Spleen (tissue), 11 donors: ENCODE measurements around the gene TMEM208. TPM values are rescaled to one million over a fixed set of nuclear protein-coding genes. Genes with fewer than 3 reads are reported as not detected.
A peak's percentile ranks its signal among the peaks of the same experiment; 100 is the strongest.

Experiments
- DNase-seq: peaks from one replicate; pipeline ENCODE4 v3.0.0-alpha.2; 2020
- H3K27ac ChIP-seq, 8 donors: fragments of 200-600 bp; sonication (generic) in 7 of 8; 1 replicate in 4 of 8; 2 replicates in 4 of 8; pipeline versions ENCODE4 v1.5.0 to v1.8.0; 2016 to 2021; ENCODE audit warnings: inconsistent platforms in 4 of 8, mild to moderate bottlenecking in 4 of 8, moderate library complexity in 1 of 8
- H3K27me3 ChIP-seq, 7 donors: fragments of 200-600 bp; sonication (generic) in 6 of 7; replicated peaks in 1 of 7; 1 replicate in 4 of 7; 2 replicates in 3 of 7; pipeline versions ENCODE4 v1.5.0 to v1.8.0; 2016 to 2021; ENCODE audit warnings: inconsistent platforms in 3 of 7, mild to moderate bottlenecking in 1 of 7
- H3K36me3 ChIP-seq, 6 donors: fragments of 200-600 bp; sonication (generic) in 5 of 6; 1 replicate in 4 of 6; 2 replicates in 2 of 6; pipeline versions ENCODE4 v1.5.0 to v1.8.0; 2016 to 2021; ENCODE audit warnings: inconsistent platforms in 2 of 6
- H3K4me1 ChIP-seq, 6 donors: fragments of 200-600 bp; sonication (generic) in 5 of 6; 1 replicate in 3 of 6; 2 replicates in 3 of 6; pipeline versions ENCODE4 v1.5.0 to v1.8.0; 2016 to 2021; ENCODE audit warnings: inconsistent platforms in 3 of 6
- H3K4me3 ChIP-seq, 8 donors: fragments of 200-600 bp; sonication (generic) in 7 of 8; 1 replicate in 4 of 8; 2 replicates in 4 of 8; pipeline versions ENCODE4 v1.5.0 to v1.8.0; 2016 to 2021; ENCODE audit warnings: inconsistent platforms in 4 of 8, mild to moderate bottlenecking in 4 of 8, moderate library complexity in 2 of 8
- H3K9me3 ChIP-seq, 8 donors: fragments of 200-600 bp; sonication (generic) in 7 of 8; 1 replicate in 4 of 8; 2 replicates in 4 of 8; pipeline versions ENCODE4 v1.5.0 to v1.8.0; 2016 to 2021; ENCODE audit warnings: inconsistent platforms in 4 of 8
- CTCF ChIP-seq, 11 experiments: fragments of 200-600 bp in 7 of 11; fragments of 450-650 bp in 4 of 11; sonication (generic) in 4 of 11; IDR thresholded peaks in 8 of 11; conservative IDR thresholded peaks in 3 of 11; 1 replicate in 7 of 11; 2 replicates in 4 of 11; pipeline versions ENCODE4 v1.4.0 to v1.8.0; 2016 to 2021; ENCODE audit warnings: antibody characterized with exemption in 11 of 11, inconsistent platforms in 4 of 11, mild to moderate bottlenecking in 1 of 11
- POLR2A ChIP-seq, 3 donors: fragments of 450-650 bp; IDR thresholded peaks; one replicate each; pipeline ENCODE4 v1.5.1; 2017; ENCODE audit warnings: antibody characterized with exemption in 3 of 3, mild to moderate bottlenecking in 1 of 3
- POLR2AphosphoS5 ChIP-seq, 3 donors: sonication (generic); formaldehyde crosslinking; IDR thresholded peaks; one replicate each; pipeline ENCODE4 v1.5.1; 2017; ENCODE audit warnings: antibody characterized with exemption in 3 of 3
- WGBS, 5 donors: extraction: QIAGEN DNeasy Blood & Tissue Kit in 3 of 5; methylation state at CpG; one replicate each; pipeline versions ENCODE4 v1.1.5 to v1.1.7; 2013 to 2018; 5-methylcytosine and 5-hydroxymethylcytosine counted together
- intact Hi-C: fragments of 100-400 bp; cut with DNase I; formaldehyde crosslinking; loops from one replicate; pipeline ENCODE4 v1.15.0; 2023; ENCODE audit warnings: low total_unique reads
- polyA plus RNA-seq, 3 donors: library from polyadenylated mRNA; stranded (reverse); fragments of 200-250 nt; gene quantifications; one replicate each; pipeline ENCODE4 v1.2.1, GENCODE V29; 2013
- total RNA-seq, 7 donors: library from RNA; depleted of rRNA in 3 of 7; stranded (reverse); fragments of >200 nt in 3 of 7; fragmentation: NEBNext Ultra II Directional in 4 of 7; extraction: Animal tissue kit (Norgen Biotek cat#: 25700) in 4 of 7; gene quantifications; one replicate each; pipeline versions ENCODE4 v1.1.0 to v1.2.1, GENCODE V29; 2016 to 2021
- donor health status: healthy with polysubstance abuse.
- donor health status: DM: no; HTN: no; CAD: no; lungs with moderate emphysema.
- donor health status: DM: no; HTN: no; CAD: no.
- donor health status: Bipolar disorder and iron deficiency.
- donor health status: healthy.
- donor health status: DM: no; HTN: no; CAD: no.
- donor health status: DM: yes; HTN: yes; CAD: no.

The TMEM208 gene
- total and polyA plus RNA-seq, 10 donors: 28.1 to 68.7 (median 35.8) TPM

- Histone ChIP-seq H3K4me1 (peaks cover 9 to 42% (median 23%) of the 10 kb centered on the region in 6 donors), H3K27ac (no peak overlapping the region), H3K27me3 (no peaks in the 10 kb centered on the region), H3K9me3 (no peaks in the 10 kb centered on the region), H3K4me3 (no peak overlapping the region), H3K36me3 (peaks cover 0 to 11% (median 0%) of the 10 kb centered on the region in 6 donors)
- TF ChIP-seq CTCF (IDR thresholded peaks at IDR 0.05 in 8 of 11, conservative IDR thresholded peaks at IDR 0.05 in 3 of 11) (no peak), POLR2A (IDR thresholded peaks at IDR 0.05) (no peak), POLR2AphosphoS5 (IDR thresholded peaks at IDR 0.05) (no peak)
- WGBS, 5 donors: 75 to 88% (median 80%) methylated on average over 7 to 8 of the region's 8 CpGs
- DNase-seq: no peak
- intact Hi-C loops: no loop called here
Observed at GRCh38 chr16:67213197-67214019, 13.5 kb upstream of the TMEM208 start.

DNA sequence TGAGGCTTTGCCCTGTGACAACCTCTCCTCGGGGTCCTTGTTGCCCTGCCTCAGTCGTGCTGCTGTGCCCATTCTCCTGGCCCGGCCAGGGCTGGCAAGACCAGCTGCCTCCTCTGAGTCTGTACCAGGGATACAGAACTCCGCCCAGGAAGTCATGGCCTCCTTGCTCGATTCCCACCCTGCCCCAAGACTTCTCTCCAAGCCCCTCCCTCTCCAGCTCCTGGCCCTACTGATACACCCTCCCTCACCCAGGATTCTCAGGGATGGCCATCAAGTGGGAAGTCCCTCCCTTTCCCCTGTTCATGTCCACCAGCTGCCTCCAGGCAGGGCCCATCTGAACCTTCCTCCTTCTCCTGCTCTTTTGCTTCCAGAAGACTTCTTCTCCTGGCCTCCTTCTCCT is 11.2 kb upstream of the TMEM208 start:
- Histone ChIP-seq H3K27ac (no peak overlapping the region), H3K27me3 (no peaks in the 10 kb centered on the region), H3K36me3 (peaks cover 0 to 12% (median 0%) of the 10 kb centered on the region in 6 donors), H3K9me3 (no peaks in the 10 kb centered on the region), H3K4me3 (no peak overlapping the region), H3K4me1 (peaks cover 9 to 42% (median 23%) of the 10 kb centered on the region in 6 donors)
- 66 to 75% (median 71%) methylated on average over 5 of the region's 5 CpGs for WGBS, 5 donors
- no peak for TF ChIP-seq POLR2A (IDR thresholded peaks at IDR 0.05)
- no peak for TF ChIP-seq POLR2AphosphoS5 (IDR thresholded peaks at IDR 0.05)
- no peak for TF ChIP-seq CTCF (IDR thresholded peaks at IDR 0.05 in 8 of 11, conservative IDR thresholded peaks at IDR 0.05 in 3 of 11)
- DNase-seq: no peak
- intact Hi-C loops: no loop called here

DNA sequence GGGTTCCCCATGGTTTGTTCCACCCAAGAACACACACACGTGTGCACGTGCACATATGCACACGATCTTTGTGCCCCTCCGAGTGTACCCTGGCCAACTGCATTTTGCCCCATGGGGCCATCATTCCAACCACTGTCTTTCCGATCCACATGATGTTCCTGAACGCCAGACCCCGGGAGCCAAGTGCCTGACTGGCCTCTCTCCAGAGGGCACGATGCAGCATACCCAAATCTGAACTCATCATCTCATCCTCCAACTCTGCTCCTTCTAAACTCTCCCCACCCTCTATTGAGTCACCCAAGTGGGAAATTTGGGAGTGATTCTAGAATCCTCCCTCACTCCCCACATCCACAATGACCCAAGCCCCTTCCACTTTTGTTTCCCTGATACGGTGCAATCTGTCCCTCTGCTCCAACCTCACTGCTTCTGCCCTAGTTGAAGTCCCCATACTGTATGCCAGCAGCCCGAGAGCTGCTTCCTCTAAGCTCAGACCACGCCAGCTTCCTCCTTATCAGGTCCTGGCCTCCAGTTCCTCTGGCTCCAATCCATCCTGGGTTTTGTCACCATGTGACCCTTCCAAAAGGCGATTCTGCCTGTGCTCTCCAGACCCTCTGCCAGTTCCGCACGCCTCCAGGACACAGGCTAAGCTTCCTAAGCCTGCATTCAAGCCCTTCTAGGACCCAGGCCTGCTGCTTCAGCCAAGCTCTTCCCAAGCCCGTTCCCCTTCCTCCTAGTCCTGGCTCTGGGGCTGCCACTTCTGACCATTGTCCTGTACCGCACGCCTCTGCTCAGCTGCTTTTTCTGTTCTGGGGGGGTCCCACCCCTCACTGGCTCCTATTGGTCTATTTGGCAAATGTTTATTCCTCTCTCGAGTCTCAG is 10.1 kb upstream of the TMEM208 start:
- intact Hi-C loops: no loop called here
- Histone ChIP-seq H3K27ac (peak overlapping the region in 5 of 8 donors; percentile 44 to 67 (median 57)), H3K27me3 (no peaks in the 10 kb centered on the region), H3K9me3 (no peaks in the 10 kb centered on the region), H3K4me3 (no peak overlapping the region), H3K4me1 (peaks cover 9 to 42% (median 23%) of the 10 kb centered on the region in 6 donors), H3K36me3 (peaks cover 0 to 5% (median 0%) of the 10 kb centered on the region in 6 donors)
- no peak for DNase-seq
- TF ChIP-seq POLR2A (IDR thresholded peaks at IDR 0.05): no peak
- no peak for TF ChIP-seq CTCF (IDR thresholded peaks at IDR 0.05 in 8 of 11, conservative IDR thresholded peaks at IDR 0.05 in 3 of 11)
- peak; percentile 11 to 64 (median 59) for TF ChIP-seq POLR2AphosphoS5 (IDR thresholded peaks at IDR 0.05)
- 43 to 59% (median 51%) methylated on average over 18 of the region's 18 CpGs for WGBS, 5 donors
